ENCODE results near the gene F9. TPM values are rescaled to one million over a fixed set of nuclear protein-coding genes. Genes with fewer than 3 reads are reported as not detected.

The F9 gene
- total and polyA plus RNA-seq, 2 of the 8 experiments (the other 6 are each of a cell fraction or from before 2014, with no cell fraction given), result not detected

DNA sequence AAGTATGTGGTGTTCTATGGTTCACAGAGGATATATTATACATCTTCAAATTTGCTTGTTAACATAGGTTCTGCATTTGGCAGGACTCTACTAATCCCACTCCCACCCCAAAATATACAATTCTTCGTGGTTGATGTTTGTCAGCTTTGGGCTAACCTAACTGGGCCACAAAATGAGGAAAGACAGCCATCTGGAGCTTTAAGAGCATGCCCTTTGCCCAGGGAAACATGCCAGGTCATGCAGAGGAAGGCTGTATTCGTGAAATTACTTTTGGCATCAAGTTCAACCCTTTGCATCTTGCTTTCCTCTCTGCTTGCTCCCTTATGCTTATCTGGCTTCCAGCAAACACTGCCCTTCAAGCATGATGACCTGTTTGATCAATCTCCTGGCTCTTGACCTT lies 46.8 kb upstream of the F9 start:
- no peak overlapping the region for H2BK12ac ChIP-seq (ENCODE audit: low read depth, low read length)
- WGBS, 2 experiments (ENCODE audit: extremely low coverage in 1 of 2, insufficient coverage in 1 of 2, insufficient read length in 1 of 2, insufficient replicate concordance in 2 of 2, low coverage in 1 of 2, low lambda C conversion rate in 2 of 2, missing lambda C conversion rate in 1 of 2), result 76% methylated on average over 2 of the region's 2 CpGs; no CpG with 5 or more reads in 1 of the 2 experiments
- no peak for TF ChIP-seq ASH2L (IDR thresholded peaks at IDR 0.05; ENCODE audit: low read length)
- TF ChIP-seq GTF2F1 (IDR thresholded peaks at IDR 0.05; ENCODE audit: borderline replicate concordance, low read depth, low read length), result no peak
- no peak for TF ChIP-seq MAFK (IDR thresholded peaks at IDR 0.05; ENCODE audit: low read depth, low read length)
- TF ChIP-seq EP300 (IDR thresholded peaks at IDR 0.05; ENCODE audit: borderline replicate concordance in 1 of 2, low read depth in 2 of 2, low read length in 2 of 2), result no peak
- no peak for TF ChIP-seq HDAC2 (IDR thresholded peaks at IDR 0.05; ENCODE audit: borderline replicate concordance in 1 of 2, low read depth in 2 of 2, low read length in 2 of 2)
- TF ChIP-seq, protein P1, sequence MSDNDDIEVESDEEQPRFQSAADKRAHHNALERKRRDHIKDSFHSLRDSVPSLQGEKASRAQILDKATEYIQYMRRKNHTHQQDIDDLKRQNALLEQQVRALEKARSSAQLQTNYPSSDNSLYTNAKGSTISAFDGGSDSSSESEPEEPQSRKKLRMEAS (IDR thresholded peaks at IDR 0.05), result no peak
- TF ChIP-seq CHD2 (IDR thresholded peaks at IDR 0.05; ENCODE audit: low read length), result no peak
- TF ChIP-seq RXRA (IDR thresholded peaks at IDR 0.05; ENCODE audit: insufficient read depth, low read depth, low read length), result no peak
- TF ChIP-seq, protein P2, sequence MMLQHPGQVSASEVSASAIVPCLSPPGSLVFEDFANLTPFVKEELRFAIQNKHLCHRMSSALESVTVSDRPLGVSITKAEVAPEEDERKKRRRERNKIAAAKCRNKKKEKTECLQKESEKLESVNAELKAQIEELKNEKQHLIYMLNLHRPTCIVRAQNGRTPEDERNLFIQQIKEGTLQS (IDR thresholded peaks at IDR 0.05; ENCODE audit: insufficient read depth, low read depth, low read length), result no peak
- TF ChIP-seq HDAC6 (IDR thresholded peaks at IDR 0.05; ENCODE audit: low read depth, low read length), result no peak
- TF ChIP-seq POLR2A (IDR thresholded peaks at IDR 0.05; ENCODE audit: control extremely low read depth in 1 of 2, low read depth in 2 of 2, low read length in 2 of 2), result no peak
- TF ChIP-seq ZNF274 (IDR thresholded peaks at IDR 0.05; ENCODE audit: borderline replicate concordance, extremely low read depth, low read length), result no peak
- TF ChIP-seq YY1 (IDR thresholded peaks at IDR 0.05; ENCODE audit: low read depth, low read length), result no peak
- TF ChIP-seq SRF (IDR thresholded peaks at IDR 0.05; ENCODE audit: low read depth, low read length), result no peak
- TF ChIP-seq RFX5 (IDR thresholded peaks at IDR 0.05; ENCODE audit: borderline replicate concordance, low read depth, low read length), result no peak

More for the DNA sequence above, 46.8 kb upstream of the F9 start:
- Histone ChIP-seq H3K79me1 (ENCODE audit: low read depth, low read length) (no peaks in the 10 kb centered on the region), H3K14ac (ENCODE audit: insufficient read length) (no peak overlapping the region), H4K8ac (ENCODE audit: extremely low read depth, insufficient read depth, low read length) (no peak overlapping the region), H3K23me2 (ENCODE audit: low read depth, low read length) (no peaks in the 10 kb centered on the region), H2AFZ (ENCODE audit: low read length) (no peak overlapping the region), H3K9ac (replicated peaks in 1 of 4; ENCODE audit: extremely low read depth in 1 of 4, low read depth in 3 of 4, low read length in 3 of 4) (no peak overlapping the region), H3K56ac (replicated peaks; ENCODE audit: insufficient read length, low read depth, low read length) (no peak overlapping the region), H3K23ac (ENCODE audit: insufficient read length) (no peak overlapping the region), H2BK20ac (ENCODE audit: low read length) (no peak overlapping the region), H3K9me3 (ENCODE audit: insufficient read depth in 2 of 2, low read depth in 1 of 2, low read length in 1 of 2) (no peaks in the 10 kb centered on the region), H3K4me2 (ENCODE audit: insufficient read depth in 1 of 2, low read depth in 2 of 2, low read length in 2 of 2) (no peak overlapping the region), H2BK15ac (ENCODE audit: low read length) (no peak overlapping the region), H3K79me2 (ENCODE audit: control insufficient read depth in 1 of 2, insufficient read depth in 2 of 2, low read length in 2 of 2) (no peaks in the 10 kb centered on the region), H3K4me1 (replicated peaks in 1 of 4; ENCODE audit: control insufficient read depth in 3 of 4, insufficient read depth in 4 of 4, low read length in 3 of 4) (no peaks in the 10 kb centered on the region), H3K4ac (replicated peaks; ENCODE audit: insufficient read length, low read depth, low read length) (no peak overlapping the region), H3K4me3 (ENCODE audit: extremely low read depth in 1 of 4, insufficient read depth in 2 of 4, low read depth in 3 of 4, low read length in 4 of 4) (no peak overlapping the region), H4K20me1 (replicated peaks in 1 of 2; ENCODE audit: control insufficient read depth in 1 of 2, insufficient read depth in 2 of 2, low read length in 2 of 2) (no peaks in the 10 kb centered on the region), H2BK120ac (replicated peaks; ENCODE audit: low read depth, low read length) (no peak overlapping the region), H3K36me3 (ENCODE audit: control insufficient read depth in 2 of 4, insufficient read depth in 4 of 4, low read length in 3 of 4) (no peaks in the 10 kb centered on the region), H4K91ac (replicated peaks; ENCODE audit: insufficient read length, low read length) (no peak overlapping the region), H3K18ac (ENCODE audit: extremely low read depth, low read length) (no peak overlapping the region), H2BK5ac (ENCODE audit: low read depth, low read length) (no peak overlapping the region), H3K27ac (ENCODE audit: low read depth, low read length) (no peak overlapping the region), H2AK5ac (ENCODE audit: low read depth, low read length) (no peak overlapping the region), H3K27me3 (replicated peaks in 1 of 4; ENCODE audit: control insufficient read depth in 3 of 4, extremely low read depth in 1 of 4, insufficient read depth in 3 of 4, low read length in 3 of 4) (no peaks in the 10 kb centered on the region), H4K5ac (ENCODE audit: insufficient read length, low read depth, low read length) (no peak overlapping the region)
- FAIRE-seq, result no peak
- ChIA-PET POLR2A (ENCODE audit: partially characterized antibody) (no interaction called here), CTCF (ENCODE audit: partially characterized antibody) (interaction anchor here (0.8 kb wide), 1 partner anchor 12 kb away, joined by 3 read pairs; no protein-coding TSS in a partner anchor)
- no peak for DNase-seq (ENCODE audit: low read depth in 1 of 2, low spot score in 2 of 2)

Measured in H1 (cell line).